Measurements from ENCODE around the gene GFY. TPM values are rescaled to one million over a fixed set of nuclear protein-coding genes. Genes with fewer than 3 reads are reported as not detected.
A peak's percentile ranks its signal among the peaks of the same experiment; 100 is the strongest.

Gene GFY
- total RNA-seq, 1 donor from 2014 or later: not detected

DNA sequence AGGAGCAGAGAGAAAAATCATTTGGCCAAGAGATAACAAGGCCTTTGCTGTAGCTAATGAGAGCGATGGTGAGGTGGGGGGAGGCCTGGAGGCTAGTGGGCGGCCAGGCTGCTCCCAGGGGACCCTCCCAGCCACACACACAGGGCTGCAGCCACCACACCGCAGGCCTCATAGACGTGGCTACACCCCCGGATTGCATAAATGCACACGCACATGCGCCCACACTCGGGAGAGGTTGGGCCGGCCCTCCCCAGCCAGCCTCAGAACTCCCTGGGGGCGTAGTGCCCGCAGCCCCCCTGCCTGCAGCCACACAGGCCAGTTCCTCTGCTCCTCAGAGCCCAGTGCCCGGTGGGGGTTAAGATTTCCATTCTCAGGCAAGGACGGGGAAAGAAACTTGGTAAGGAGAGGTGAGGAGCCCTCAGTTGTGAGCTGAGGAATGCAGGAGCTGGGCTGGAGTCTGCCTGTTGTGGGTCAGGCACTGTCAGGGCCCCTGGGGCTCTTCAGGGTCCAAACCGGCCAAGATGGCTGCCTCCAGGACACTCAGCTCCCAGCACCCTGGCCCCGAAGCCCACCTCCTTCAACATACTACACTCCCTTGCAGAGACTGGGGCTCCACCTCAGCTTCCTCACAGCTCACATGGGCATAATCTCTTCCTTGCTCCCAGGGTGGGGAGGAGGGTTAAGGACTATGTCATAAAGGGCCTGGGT lies 9.9 kb upstream of the GFY start:
- Mint-ChIP-seq H3K27me3 (ENCODE audit: low read depth, unreplicated experiment) (peaks cover 74% of the 10 kb centered on the region), H3K4me3 (ENCODE audit: unreplicated experiment) (no peak overlapping the region), H3K4me1 (ENCODE audit: low read depth, unreplicated experiment) (no peaks in the 10 kb centered on the region), H3K9me3 (ENCODE audit: unreplicated experiment) (no peaks in the 10 kb centered on the region), H3K27ac (ENCODE audit: unreplicated experiment) (no peak overlapping the region), H3K36me3 (ENCODE audit: low read depth, unreplicated experiment) (no peaks in the 10 kb centered on the region)
- no peak overlapping the region for H3K4me3 ChIP-seq (ENCODE audit: insufficient read depth, low read depth, low read length)
- no peaks in the 10 kb centered on the region for H3K9me3 ChIP-seq (ENCODE audit: insufficient read depth, low read depth, low read length)
- TF ChIP-seq, protein P1, sequence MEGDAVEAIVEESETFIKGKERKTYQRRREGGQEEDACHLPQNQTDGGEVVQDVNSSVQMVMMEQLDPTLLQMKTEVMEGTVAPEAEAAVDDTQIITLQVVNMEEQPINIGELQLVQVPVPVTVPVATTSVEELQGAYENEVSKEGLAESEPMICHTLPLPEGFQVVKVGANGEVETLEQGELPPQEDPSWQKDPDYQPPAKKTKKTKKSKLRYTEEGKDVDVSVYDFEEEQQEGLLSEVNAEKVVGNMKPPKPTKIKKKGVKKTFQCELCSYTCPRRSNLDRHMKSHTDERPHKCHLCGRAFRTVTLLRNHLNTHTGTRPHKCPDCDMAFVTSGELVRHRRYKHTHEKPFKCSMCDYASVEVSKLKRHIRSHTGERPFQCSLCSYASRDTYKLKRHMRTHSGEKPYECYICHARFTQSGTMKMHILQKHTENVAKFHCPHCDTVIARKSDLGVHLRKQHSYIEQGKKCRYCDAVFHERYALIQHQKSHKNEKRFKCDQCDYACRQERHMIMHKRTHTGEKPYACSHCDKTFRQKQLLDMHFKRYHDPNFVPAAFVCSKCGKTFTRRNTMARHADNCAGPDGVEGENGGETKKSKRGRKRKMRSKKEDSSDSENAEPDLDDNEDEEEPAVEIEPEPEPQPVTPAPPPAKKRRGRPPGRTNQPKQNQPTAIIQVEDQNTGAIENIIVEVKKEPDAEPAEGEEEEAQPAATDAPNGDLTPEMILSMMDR (IDR thresholded peaks at IDR 0.05; ENCODE audit: insufficient read depth, low read depth, low read length): no peak
- no peak for TF ChIP-seq EZH2 (IDR thresholded peaks at IDR 0.05; ENCODE audit: insufficient read depth, low read length)
- H3K27me3 ChIP-seq (ENCODE audit: insufficient read depth, low read length): peaks cover 31% of the 10 kb centered on the region
- FAIRE-seq (no peak), DNase-seq (ENCODE audit: low read depth) (no peak)
- H3K27ac ChIP-seq (ENCODE audit: low read depth, low read length): no peak overlapping the region
- peak overlapping the region; percentile 18 for H2AFZ ChIP-seq (ENCODE audit: low read depth, low read length)
- no peaks in the 10 kb centered on the region for H3K36me3 ChIP-seq (ENCODE audit: insufficient read depth, low read length)
- H3K79me2 ChIP-seq (ENCODE audit: insufficient read depth, low read length): no peaks in the 10 kb centered on the region
- H3K9ac ChIP-seq (ENCODE audit: low read length): no peak overlapping the region
- H3K4me2 ChIP-seq (ENCODE audit: low read length): no peak overlapping the region
- H3K4me1 ChIP-seq (ENCODE audit: insufficient read depth, low read length): no peaks in the 10 kb centered on the region
- no peaks in the 10 kb centered on the region for H4K20me1 ChIP-seq (ENCODE audit: insufficient read depth, low read length)

DNA sequence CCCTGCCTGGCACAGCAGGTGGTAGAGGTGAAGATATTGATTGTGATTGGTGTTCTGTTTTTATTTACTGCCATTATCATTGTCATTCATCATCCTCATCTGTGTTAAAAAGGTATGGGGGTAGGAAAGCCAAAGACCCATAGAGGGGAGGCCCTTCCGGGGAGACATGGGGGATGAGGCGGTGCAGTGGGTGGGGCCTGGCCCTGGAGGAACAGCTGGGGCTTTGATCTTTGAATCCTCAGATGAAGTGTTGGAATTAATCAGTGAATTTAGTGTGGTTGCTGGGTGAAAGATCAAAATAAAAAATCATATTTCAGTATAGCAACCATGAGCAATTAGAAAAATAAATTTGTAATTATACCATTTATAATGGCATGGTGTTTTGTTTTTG lies 9.4 kb upstream of the GFY start:
- no peak overlapping the region for H3K4me2 ChIP-seq (ENCODE audit: low read length)
- Mint-ChIP-seq H3K27me3 (ENCODE audit: low read depth, unreplicated experiment) (peaks cover 80% of the 10 kb centered on the region), H3K9me3 (ENCODE audit: unreplicated experiment) (no peaks in the 10 kb centered on the region), H3K4me3 (ENCODE audit: unreplicated experiment) (no peak overlapping the region), H3K27ac (ENCODE audit: unreplicated experiment) (no peak overlapping the region), H3K4me1 (ENCODE audit: low read depth, unreplicated experiment) (no peaks in the 10 kb centered on the region), H3K36me3 (ENCODE audit: low read depth, unreplicated experiment) (no peaks in the 10 kb centered on the region)
- peaks cover 36% of the 10 kb centered on the region for H3K27me3 ChIP-seq (ENCODE audit: insufficient read depth, low read length)
- H3K79me2 ChIP-seq (ENCODE audit: insufficient read depth, low read length): no peaks in the 10 kb centered on the region
- no peaks in the 10 kb centered on the region for H3K36me3 ChIP-seq (ENCODE audit: insufficient read depth, low read length)
- no peaks in the 10 kb centered on the region for H3K9me3 ChIP-seq (ENCODE audit: insufficient read depth, low read depth, low read length)
- no peaks in the 10 kb centered on the region for H4K20me1 ChIP-seq (ENCODE audit: insufficient read depth, low read length)
- no peaks in the 10 kb centered on the region for H3K4me1 ChIP-seq (ENCODE audit: insufficient read depth, low read length)
- DNase-seq (ENCODE audit: low read depth) (no peak), FAIRE-seq (no peak)
- H3K4me3 ChIP-seq (ENCODE audit: insufficient read depth, low read depth, low read length): no peak overlapping the region
- TF ChIP-seq EZH2 (IDR thresholded peaks at IDR 0.05; ENCODE audit: insufficient read depth, low read length): no peak
- TF ChIP-seq, protein P1 (IDR thresholded peaks at IDR 0.05; ENCODE audit: insufficient read depth, low read depth, low read length): no peak
- no peak overlapping the region for H2AFZ ChIP-seq (ENCODE audit: low read depth, low read length)
- no peak overlapping the region for H3K9ac ChIP-seq (ENCODE audit: low read length)
- H3K27ac ChIP-seq (ENCODE audit: low read depth, low read length): no peak overlapping the region

DNA sequence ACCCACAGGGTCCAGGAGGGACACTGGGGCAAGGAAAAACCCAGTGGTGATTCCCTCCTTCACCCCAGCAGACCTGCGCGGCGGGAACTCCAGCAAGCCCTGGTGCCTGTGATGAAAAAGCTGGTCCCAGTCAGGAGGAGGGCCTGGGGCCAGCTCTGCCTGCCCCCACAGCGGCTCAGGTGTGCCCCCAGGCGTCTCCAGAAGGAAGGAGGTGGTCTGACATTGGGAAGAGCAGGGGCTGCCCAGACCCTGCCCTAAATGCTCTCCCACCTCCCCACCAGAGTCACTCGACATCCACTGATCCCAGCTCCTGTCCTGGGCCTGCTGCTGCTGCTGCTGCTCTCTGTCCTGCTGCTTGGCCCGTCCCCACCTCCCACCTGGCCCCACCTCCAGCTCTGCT lies 8.1 kb upstream of the GFY start:
- no peak overlapping the region for H3K4me3 Mint-ChIP-seq (ENCODE audit: unreplicated experiment)
- peaks cover 3% of the 10 kb centered on the region for H3K36me3 Mint-ChIP-seq (ENCODE audit: low read depth, unreplicated experiment)
- H3K9ac ChIP-seq (ENCODE audit: low read length): no peak overlapping the region
- no peaks in the 10 kb centered on the region for H3K4me1 ChIP-seq (ENCODE audit: insufficient read depth, low read length)
- no peaks in the 10 kb centered on the region for H3K36me3 ChIP-seq (ENCODE audit: insufficient read depth, low read length)
- no peaks in the 10 kb centered on the region for H3K9me3 ChIP-seq (ENCODE audit: insufficient read depth, low read depth, low read length)
- peaks cover 47% of the 10 kb centered on the region for H3K27me3 ChIP-seq (ENCODE audit: insufficient read depth, low read length)
- no peak for DNase-seq (ENCODE audit: low read depth)
- no peaks in the 10 kb centered on the region for H3K9me3 Mint-ChIP-seq (ENCODE audit: unreplicated experiment)
- TF ChIP-seq, protein P1 (IDR thresholded peaks at IDR 0.05; ENCODE audit: insufficient read depth, low read depth, low read length): no peak
- no peak for TF ChIP-seq EZH2 (IDR thresholded peaks at IDR 0.05; ENCODE audit: insufficient read depth, low read length)
- no peak overlapping the region for H2AFZ ChIP-seq (ENCODE audit: low read depth, low read length)
- no peak overlapping the region for H3K27ac ChIP-seq (ENCODE audit: low read depth, low read length)
- peaks cover 82% of the 10 kb centered on the region for H3K27me3 Mint-ChIP-seq (ENCODE audit: low read depth, unreplicated experiment)
- no peak overlapping the region for H3K27ac Mint-ChIP-seq (ENCODE audit: unreplicated experiment)
- FAIRE-seq: no peak
- H4K20me1 ChIP-seq (ENCODE audit: insufficient read depth, low read length): peaks cover 7% of the 10 kb centered on the region
- no peak overlapping the region for H3K4me2 ChIP-seq (ENCODE audit: low read length)
- H3K4me3 ChIP-seq (ENCODE audit: insufficient read depth, low read depth, low read length): no peak overlapping the region
- no peaks in the 10 kb centered on the region for H3K79me2 ChIP-seq (ENCODE audit: insufficient read depth, low read length)
- peaks cover 4% of the 10 kb centered on the region for H3K4me1 Mint-ChIP-seq (ENCODE audit: low read depth, unreplicated experiment)

Data from astrocyte (in vitro differentiated cells and primary cell).